Dermis microvascular lymphatic vessel endothelial cell (primary cell): Measurements from ENCODE around the gene GRAMD1C. TPM values are rescaled to one million over a fixed set of nuclear protein-coding genes. Genes with fewer than 3 reads are reported as not detected.

Experiments used
- DNase-seq, 2 donors: peaks; one replicate each; pipeline versions ENCODE4 v3.0.0 to v3.0.0-alpha.2; 2010; ENCODE audit warnings: low read depth in 2 of 2
- total RNA-seq: library from RNA; depleted of rRNA; stranded (reverse); fragments of >200 nt; gene quantifications from 2 replicates; pipeline ENCODE4 v1.2.1, GENCODE V29; 2014

GRAMD1C gene
- total RNA-seq, 1 donor from 2014 or later = 16.6 TPM

- DNase-seq = peak in 1 of 2 donors; percentile 7
Measured at GRCh38 chr3:113948015-113948917, 109.7 kb downstream of the GRAMD1C start.

GRCh38 chr3:113952921-113953320, 114.3 kb downstream of the GRAMD1C start:
- DNase-seq = no peak

GRCh38 chr3:113953677-113954076, 115.1 kb downstream of the GRAMD1C start:
- DNase-seq = peak in 1 of 2 donors; percentile 33

- no peak for DNase-seq
Measured at GRCh38 chr3:113954091-113954685, 115.6 kb downstream of the GRAMD1C start.

- no peak for DNase-seq
Measured at GRCh38 chr3:113963879-113964278, 125.3 kb downstream of the GRAMD1C start.

- DNase-seq = no peak
Measured at GRCh38 chr3:113966172-113966571, 127.6 kb downstream of the GRAMD1C start.

GRCh38 chr3:113968986-113969385, 130.4 kb downstream of the GRAMD1C start:
- no peak for DNase-seq

- DNase-seq = no peak
Measured at GRCh38 chr3:113977822-113978221, 139.2 kb downstream of the GRAMD1C start.

GRCh38 chr3:113979916-113980315, 141.3 kb downstream of the GRAMD1C start:
- DNase-seq = no peak

- DNase-seq = no peak
Measured at GRCh38 chr3:113981803-113982202, 143.2 kb downstream of the GRAMD1C start.

GRCh38 chr3:113983544-113983943, 145.0 kb downstream of the GRAMD1C start:
- no peak for DNase-seq

- DNase-seq = peak in 1 of 2 donors; percentile 12
Measured at GRCh38 chr3:113985541-113985940, 147.0 kb downstream of the GRAMD1C start.

Other genes starting within 250 kb of the GRAMD1C start
- 4.9 and 5.7 TPM in 2 replicates for gene USF3, start 142.1 kb upstream of the GRAMD1C start, total RNA-seq
- 174 and 187 TPM in 2 replicates for gene NAA50, start 92.5 kb upstream of the GRAMD1C start, total RNA-seq
- gene ATP6V1A, start 91.8 kb upstream of the GRAMD1C start, total RNA-seq = 123 and 156 TPM in 2 replicates
- 10.5 and 18.0 TPM in 2 replicates for gene ZDHHC23, start 109.2 kb downstream of the GRAMD1C start, total RNA-seq
- 0.77 and 1.1 TPM in 2 replicates for gene CCDC191, start 217.7 kb downstream of the GRAMD1C start, total RNA-seq
- 22.5 and 25.0 TPM in 2 replicates for gene QTRT2, start 217.9 kb downstream of the GRAMD1C start, total RNA-seq